Stimulated activated effector memory CD8-positive, alpha-beta T cell treated with anti-CD3 and anti-CD28 coated beads, Interleukin-12 subunit alpha, Interleukin-12 subunit beta, amount 100 ng/mL, for 72 hours (primary cell): ENCODE measurements around the gene UBAC2.

ENCODE experiments used
- ATAC-seq: fragments of 150-1000 bp; cut with Tn5 transposase; 2 replicates; pipeline ENCODE4 v1.10.0; 2021
- DNase-seq, 2 donors: peaks; one replicate each; pipeline ENCODE4 v3.0.0; 2021 to 2022; ENCODE audit warnings: low spot score in 2 of 2
- H3K27ac Mint-ChIP-seq: one replicate; pipeline ENCODE4 v1.8.0; 2022; ENCODE audit warnings: mild to moderate bottlenecking, mixed read lengths
- H3K36me3 Mint-ChIP-seq: one replicate; pipeline ENCODE4 v1.8.0; 2022; ENCODE audit warnings: mild to moderate bottlenecking, mixed read lengths
- H3K4me1 Mint-ChIP-seq: one replicate; pipeline ENCODE4 v1.8.0; 2022; ENCODE audit warnings: mixed read lengths
- H3K4me3 Mint-ChIP-seq: one replicate; pipeline ENCODE4 v1.8.0; 2022; ENCODE audit warnings: mild to moderate bottlenecking, mixed read lengths
- H3K9me3 Mint-ChIP-seq: one replicate; pipeline ENCODE4 v1.8.0; 2022; ENCODE audit warnings: mixed read lengths

The UBAC2 gene

DNA sequence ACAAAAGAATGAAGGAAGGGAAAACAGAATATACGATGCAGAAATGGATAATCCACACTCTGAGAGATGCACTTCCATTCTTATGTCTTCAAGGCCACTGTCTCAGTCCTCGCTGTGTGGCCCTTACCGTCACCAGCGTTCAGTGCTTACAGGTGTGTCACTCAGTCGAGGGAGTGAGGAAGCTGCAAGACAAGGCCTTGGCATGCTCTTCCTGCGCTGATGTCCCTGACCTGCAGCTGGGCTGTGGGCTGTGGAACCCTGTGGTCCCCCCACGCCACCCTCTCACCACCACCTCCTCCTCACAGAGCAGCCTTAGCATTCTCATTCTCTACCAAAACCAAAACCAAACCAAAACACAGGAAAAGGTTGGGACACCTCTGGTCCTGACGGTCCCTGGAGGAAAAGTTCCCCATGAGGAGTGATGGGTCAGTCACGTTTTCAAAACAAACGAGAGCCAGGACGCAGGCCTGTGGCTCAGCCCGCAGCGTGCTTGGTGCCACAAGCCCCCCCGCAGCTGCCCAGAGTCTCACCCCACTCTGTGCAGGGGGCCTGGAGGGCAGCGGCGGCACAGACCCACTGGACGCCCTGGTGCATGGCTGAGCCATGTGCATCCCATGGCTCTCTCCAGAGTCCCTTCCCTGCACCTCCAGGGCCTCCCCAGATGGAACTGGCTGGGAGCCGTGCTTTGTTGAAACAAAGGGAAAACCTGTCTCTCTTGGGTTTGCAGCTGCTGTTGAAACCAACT, 154.8 kb downstream of the UBAC2 start:
- peaks cover 62% of the 10 kb centered on the region for H3K36me3 Mint-ChIP-seq
- ATAC-seq = no peak
- peaks cover 100% of the 10 kb centered on the region for H3K4me1 Mint-ChIP-seq
- peak overlapping the region; percentile 98 for H3K27ac Mint-ChIP-seq
- no peaks in the 10 kb centered on the region for H3K9me3 Mint-ChIP-seq
- DNase-seq = peak in 1 of 2 donors; percentile 57
- peak overlapping the region; percentile 72 for H3K4me3 Mint-ChIP-seq

DNA sequence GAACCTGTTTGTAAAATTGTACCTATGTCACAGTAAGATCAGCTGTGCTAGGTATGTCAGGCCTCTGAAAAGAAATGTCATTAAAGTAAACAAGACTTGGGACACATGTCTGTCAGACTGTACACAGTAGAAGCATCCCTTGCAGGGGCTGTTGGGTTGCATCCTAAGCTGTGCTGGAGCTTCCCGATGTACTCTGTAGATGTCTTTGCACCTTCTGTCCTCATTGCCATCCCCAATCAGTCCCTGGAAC, 155.3 kb downstream of the UBAC2 start:
- no peak for ATAC-seq

DNA sequence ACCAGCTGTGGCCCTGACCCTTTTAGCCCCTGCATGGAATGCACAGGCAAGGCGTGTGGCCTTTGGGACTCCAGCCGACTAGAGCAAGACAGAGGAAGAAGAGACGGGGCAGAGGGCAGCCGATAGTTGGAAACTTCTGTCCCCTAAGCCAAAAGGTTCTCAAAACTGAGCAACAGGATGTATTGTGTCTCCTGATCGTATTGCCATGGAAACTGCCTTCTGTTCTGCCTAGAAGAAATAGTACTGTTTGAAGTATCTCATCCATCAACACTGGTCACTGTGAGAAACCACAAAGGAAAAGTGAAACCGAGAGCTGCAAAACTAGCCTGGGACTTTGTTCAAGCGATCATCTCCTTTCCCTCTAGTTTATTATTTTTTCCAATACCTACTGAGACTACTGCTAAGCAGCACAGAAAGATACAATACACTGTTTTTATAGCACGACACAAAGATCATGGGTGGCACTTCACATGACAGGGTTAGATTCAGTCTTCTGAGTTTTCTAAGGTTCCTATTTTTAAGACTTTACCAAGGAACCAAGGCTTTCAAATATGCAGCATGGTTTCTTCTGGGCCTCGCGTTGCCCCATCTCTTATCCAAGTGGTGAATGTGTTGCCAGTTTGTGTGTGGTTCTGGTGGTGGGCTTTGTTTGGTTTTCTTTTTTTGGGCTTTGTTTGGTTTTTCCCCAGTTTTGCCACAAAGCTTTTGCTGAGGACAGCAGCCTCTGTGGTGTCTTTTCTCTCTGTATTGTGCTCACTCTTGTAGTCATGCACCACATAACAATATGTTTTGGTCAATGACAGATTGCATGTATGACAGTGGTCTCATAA, 155.8 kb downstream of the UBAC2 start:
- H3K9me3 Mint-ChIP-seq = no peaks in the 10 kb centered on the region
- DNase-seq = peak in 1 of 2 donors; percentile 74
- peaks cover 67% of the 10 kb centered on the region for H3K36me3 Mint-ChIP-seq
- H3K27ac Mint-ChIP-seq = peak overlapping the region; percentile 98
- peaks cover 100% of the 10 kb centered on the region for H3K4me1 Mint-ChIP-seq
- peak; percentile 84 for ATAC-seq
- peak overlapping the region; percentile 72 for H3K4me3 Mint-ChIP-seq

More for the DNA sequence above, 155.3 kb downstream of the UBAC2 start:
- Mint-ChIP-seq H3K9me3 (no peaks in the 10 kb centered on the region), H3K4me1 (peaks cover 100% of the 10 kb centered on the region), H3K27ac (peak overlapping the region; percentile 98), H3K4me3 (peak overlapping the region; percentile 72), H3K36me3 (peaks cover 67% of the 10 kb centered on the region)
- no peak for DNase-seq

DNA sequence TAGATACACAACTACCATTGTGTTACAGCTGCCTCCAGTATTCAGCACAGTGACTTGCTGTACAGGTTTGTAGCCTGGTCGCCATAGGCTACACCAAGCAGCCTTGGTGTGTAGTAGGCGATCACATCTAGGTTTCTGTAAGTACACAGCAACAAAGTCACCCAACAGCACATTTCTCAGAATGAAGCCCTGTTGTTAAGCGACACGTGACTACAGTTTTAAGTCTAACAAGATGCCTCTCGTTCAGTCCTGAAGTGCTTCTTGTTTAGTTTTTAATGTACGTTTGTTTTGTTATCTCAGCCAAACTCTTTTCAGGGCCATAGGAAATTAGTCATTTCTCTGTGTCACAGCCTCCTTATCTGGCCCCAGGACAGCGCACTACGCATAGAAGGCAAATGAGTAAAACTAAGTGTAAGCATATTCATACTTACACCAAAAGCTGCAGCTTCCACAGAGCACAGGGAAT, 156.5 kb downstream of the UBAC2 start:
- Mint-ChIP-seq H3K4me3 (peak overlapping the region; percentile 72), H3K9me3 (no peaks in the 10 kb centered on the region), H3K36me3 (peaks cover 64% of the 10 kb centered on the region), H3K27ac (peak overlapping the region; percentile 98), H3K4me1 (peaks cover 98% of the 10 kb centered on the region)
- peak in 1 of 2 donors; percentile 86 for DNase-seq
- ATAC-seq = peak; percentile 88

DNA sequence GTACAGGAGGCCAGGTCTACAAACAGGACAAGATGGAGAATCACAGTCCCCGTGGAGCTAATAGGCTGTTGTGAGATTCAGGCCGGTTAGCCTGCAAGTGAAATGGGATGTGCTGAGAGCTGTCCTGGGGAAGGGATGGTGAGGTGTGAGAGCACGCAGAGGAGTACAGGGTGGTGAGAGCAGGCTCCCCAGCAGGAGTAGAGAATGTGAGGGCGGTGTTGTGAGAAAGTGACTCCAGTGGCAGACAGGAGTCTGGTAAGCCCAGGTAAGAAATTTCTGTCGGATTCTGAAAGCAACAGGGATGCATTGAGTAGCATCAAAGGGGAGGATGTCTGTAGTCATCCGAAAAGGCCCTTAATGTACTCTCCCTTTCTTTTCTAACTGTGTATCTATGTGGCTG, 157.3 kb downstream of the UBAC2 start:
- ATAC-seq (no peak), DNase-seq (peak in 1 of 2 donors; percentile 51)
- Mint-ChIP-seq H3K4me1 (peaks cover 98% of the 10 kb centered on the region), H3K9me3 (no peaks in the 10 kb centered on the region), H3K27ac (peak overlapping the region; percentile 98), H3K4me3 (peak overlapping the region; percentile 72), H3K36me3 (peaks cover 57% of the 10 kb centered on the region)

DNA sequence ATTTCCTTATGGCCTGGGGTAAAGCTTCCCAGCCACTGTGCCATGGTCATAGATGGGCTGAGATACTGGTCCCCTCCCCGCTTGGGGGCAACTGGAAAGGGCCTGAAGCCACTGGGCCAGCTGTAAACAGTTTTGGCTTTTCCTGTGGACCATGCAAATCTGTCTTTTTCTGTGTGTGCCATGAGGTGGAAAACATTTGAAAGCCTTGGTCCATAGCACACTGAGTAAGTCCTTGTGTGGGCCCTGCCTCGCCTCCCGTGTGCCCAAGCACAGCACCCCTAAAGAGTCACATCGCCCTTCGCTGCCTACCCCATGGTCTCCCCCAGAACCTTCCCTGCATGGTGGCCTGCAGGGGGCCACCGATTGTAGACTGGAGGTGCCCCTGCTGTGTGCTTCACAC, 158.9 kb downstream of the UBAC2 start:
- DNase-seq = no peak
- ATAC-seq = no peak
- no peak overlapping the region for H3K4me3 Mint-ChIP-seq
- H3K9me3 Mint-ChIP-seq = no peaks in the 10 kb centered on the region
- peaks cover 46% of the 10 kb centered on the region for H3K36me3 Mint-ChIP-seq
- peak overlapping the region; percentile 98 for H3K27ac Mint-ChIP-seq
- H3K4me1 Mint-ChIP-seq = peaks cover 96% of the 10 kb centered on the region

DNA sequence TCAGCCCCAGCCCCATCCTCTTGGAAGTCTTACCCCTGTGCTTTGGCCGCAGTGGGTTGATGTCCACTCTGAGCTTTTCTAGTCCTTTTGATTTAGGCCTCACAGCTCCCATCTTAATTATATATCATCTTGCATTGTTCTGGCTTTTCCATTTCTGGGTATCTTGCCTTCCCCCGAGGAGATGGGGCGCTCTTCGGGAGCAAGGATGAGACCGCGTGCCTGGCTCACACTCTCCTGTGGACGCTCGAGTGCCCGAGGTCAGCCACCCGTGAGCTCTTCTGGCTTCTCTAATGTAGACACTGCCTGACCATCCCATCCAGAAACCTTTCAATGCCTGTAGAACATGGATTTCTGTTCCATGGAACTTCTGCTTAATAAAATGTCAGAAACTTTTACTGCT, 160.0 kb downstream of the UBAC2 start:
- DNase-seq = no peak
- no peak for ATAC-seq
- Mint-ChIP-seq H3K36me3 (peaks cover 35% of the 10 kb centered on the region), H3K4me1 (peaks cover 85% of the 10 kb centered on the region), H3K4me3 (no peak overlapping the region), H3K27ac (peak overlapping the region; percentile 98), H3K9me3 (no peaks in the 10 kb centered on the region)

DNA sequence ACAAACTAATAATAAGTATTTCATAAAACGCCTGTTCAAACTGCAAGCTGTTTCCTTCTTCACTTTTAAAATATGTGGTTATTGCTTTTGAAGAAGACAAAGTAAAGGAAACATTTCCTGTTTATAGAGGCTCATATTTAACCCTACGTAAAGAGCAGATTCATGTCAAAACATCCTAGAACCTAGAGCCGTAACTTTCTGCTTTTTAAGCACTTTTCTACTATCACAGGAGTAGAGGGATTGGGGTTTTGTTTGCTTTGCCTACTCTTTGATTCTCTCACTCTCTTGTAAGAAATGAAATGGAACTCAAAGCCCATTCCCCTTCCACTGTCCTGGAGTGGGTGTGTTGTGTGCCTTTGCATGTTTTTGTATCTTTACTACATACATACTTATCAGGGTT, 160.5 kb downstream of the UBAC2 start:
- ATAC-seq = no peak
- peak overlapping the region; percentile 16 for H3K4me3 Mint-ChIP-seq
- no peak for DNase-seq
- H3K4me1 Mint-ChIP-seq = peaks cover 85% of the 10 kb centered on the region
- no peaks in the 10 kb centered on the region for H3K9me3 Mint-ChIP-seq
- peak overlapping the region; percentile 98 for H3K27ac Mint-ChIP-seq
- peaks cover 35% of the 10 kb centered on the region for H3K36me3 Mint-ChIP-seq

DNA sequence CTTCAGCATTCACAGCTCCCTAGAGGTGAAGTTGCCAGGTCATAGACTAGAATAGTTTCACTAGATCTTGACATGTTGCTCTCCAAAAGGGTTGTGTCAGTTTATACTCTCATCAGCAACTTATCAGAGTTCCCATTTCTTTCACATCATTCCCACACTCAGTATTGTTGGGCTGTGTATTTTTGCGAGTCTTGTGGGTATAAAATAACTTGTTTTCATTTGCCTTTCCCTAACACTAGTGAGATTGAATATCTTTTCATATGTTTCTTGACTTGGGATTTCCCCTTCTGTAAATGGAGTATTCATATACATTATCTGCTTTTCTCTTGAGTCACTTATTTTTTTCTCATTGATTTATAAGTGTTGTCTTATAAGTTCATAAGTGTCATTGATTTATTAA, 161.7 kb downstream of the UBAC2 start:
- no peak for DNase-seq
- peak; percentile 44 for ATAC-seq
- Mint-ChIP-seq H3K27ac (no peak overlapping the region), H3K4me3 (no peak overlapping the region), H3K9me3 (no peaks in the 10 kb centered on the region), H3K36me3 (peaks cover 28% of the 10 kb centered on the region), H3K4me1 (peaks cover 85% of the 10 kb centered on the region)

DNA sequence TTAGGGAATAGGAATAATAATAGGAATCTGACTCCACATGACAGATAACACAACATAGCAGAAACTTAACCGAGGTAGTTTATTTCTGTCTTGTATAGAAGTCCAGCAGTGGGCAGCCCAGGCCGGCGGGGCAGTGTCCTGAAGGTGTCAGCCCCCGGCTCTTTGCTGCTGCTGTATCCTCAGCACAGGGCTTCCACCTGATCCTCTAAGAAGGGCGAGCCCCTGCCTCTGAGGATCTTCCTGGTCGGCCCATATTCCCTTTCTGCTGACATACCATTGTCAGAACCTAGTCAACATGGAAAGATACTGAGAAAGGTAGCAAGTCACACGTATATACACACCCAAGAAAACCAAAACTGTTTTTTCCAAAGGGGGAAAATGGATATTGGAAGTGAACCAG, 162.7 kb downstream of the UBAC2 start:
- Mint-ChIP-seq H3K36me3 (peaks cover 33% of the 10 kb centered on the region), H3K9me3 (no peaks in the 10 kb centered on the region), H3K4me3 (no peak overlapping the region), H3K4me1 (peaks cover 85% of the 10 kb centered on the region), H3K27ac (peak overlapping the region; percentile 38)
- no peak for ATAC-seq
- DNase-seq = no peak

DNA sequence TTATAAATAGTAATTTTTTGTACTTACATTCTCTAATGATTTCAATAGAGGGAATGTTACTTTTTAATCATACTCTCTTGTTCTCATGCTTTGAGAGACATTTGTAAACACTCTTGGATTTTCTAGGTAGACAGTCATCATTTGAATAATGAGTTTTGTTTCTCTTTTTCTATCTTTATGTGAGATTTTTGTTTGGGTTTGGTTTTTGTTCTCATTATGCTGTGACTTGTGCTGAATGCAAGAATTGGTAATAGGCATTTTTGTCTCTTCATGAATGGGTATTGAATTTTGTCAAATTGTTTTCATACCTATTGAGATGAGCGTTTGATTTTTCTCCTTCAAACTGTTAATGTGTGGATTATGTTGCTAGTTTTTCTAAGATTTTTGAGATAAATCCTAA, 163.3 kb downstream of the UBAC2 start:
- H3K9me3 Mint-ChIP-seq = no peaks in the 10 kb centered on the region
- H3K36me3 Mint-ChIP-seq = peaks cover 38% of the 10 kb centered on the region
- ATAC-seq (no peak), DNase-seq (no peak)
- H3K27ac Mint-ChIP-seq = peak overlapping the region; percentile 38
- H3K4me1 Mint-ChIP-seq = peaks cover 84% of the 10 kb centered on the region
- no peak overlapping the region for H3K4me3 Mint-ChIP-seq

DNA sequence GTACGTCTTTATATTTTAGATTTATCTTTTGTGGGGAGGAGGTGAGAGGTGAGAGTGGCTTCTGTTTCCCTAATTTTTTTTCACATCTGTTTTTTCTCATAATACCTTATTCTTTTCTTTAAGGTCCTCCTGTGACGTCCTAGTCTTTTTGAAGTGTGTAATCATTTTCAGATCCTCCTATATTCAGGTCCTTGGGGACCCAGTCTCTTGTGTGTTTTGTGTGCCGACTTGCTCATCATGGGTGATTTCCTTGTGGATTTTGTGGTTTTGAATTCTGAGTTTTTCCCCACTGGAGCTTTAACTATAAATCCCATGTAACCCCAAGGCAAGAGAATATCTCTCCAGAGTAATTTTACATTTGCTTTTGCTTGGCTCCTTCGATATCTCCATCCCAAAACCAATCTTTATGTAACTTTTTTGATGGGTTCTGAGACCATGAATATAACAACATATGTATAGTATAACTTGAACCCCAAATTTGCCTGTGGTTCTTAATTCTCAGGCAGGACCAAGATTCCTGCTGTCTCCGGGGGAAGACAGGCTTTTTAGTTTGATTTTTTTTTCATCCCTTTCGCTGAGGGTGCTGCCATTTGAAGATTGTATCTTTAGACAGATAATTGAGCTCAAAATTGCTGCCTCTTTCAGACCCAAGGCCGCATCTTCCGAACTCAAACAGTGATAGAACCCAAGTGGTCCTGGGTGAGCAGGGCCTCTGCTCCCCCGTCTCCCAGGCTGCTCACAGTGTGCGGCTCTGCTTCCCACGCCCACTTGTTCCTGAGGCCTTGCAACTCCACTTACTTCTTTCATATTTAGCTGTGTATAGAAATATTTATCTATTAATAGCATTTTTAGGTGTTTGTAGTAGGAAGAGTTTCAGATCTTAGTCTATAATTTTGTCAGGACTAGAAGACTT, 165.7 kb downstream of the UBAC2 start:
- H3K4me3 Mint-ChIP-seq = peak overlapping the region; percentile 56
- ATAC-seq (no peak), DNase-seq (no peak)
- no peaks in the 10 kb centered on the region for H3K9me3 Mint-ChIP-seq
- H3K27ac Mint-ChIP-seq = peak overlapping the region; percentile 11
- peaks cover 38% of the 10 kb centered on the region for H3K36me3 Mint-ChIP-seq
- peaks cover 74% of the 10 kb centered on the region for H3K4me1 Mint-ChIP-seq

DNA sequence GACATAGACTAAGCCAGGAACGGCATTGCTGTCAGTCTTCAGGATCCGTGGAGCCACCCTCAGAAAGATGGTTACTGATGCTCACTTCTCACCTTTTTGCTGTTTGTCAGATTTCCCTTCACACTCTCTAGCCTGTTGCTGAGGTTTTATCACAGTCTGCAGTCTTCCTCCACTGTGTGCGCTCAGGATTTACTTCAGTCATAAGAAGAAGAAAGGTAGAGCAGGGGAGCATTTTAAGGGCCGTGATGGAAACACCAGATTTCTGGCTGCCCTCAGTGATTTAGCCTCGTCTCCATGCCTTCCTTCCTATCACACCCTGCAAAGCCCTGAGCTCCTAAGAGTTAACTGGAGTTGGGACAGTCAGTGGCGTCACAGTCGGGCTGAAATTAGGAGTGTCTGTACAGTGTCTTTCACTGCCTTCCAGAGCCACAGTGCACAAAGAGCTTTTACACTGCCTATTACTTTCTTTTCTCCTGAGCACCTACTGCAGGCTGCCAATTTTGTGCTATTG, 166.5 kb downstream of the UBAC2 start:
- DNase-seq (no peak), ATAC-seq (peak; percentile 68)
- Mint-ChIP-seq H3K4me1 (peaks cover 73% of the 10 kb centered on the region), H3K36me3 (peaks cover 38% of the 10 kb centered on the region), H3K4me3 (peak overlapping the region; percentile 56), H3K27ac (peak overlapping the region; percentile 53), H3K9me3 (no peaks in the 10 kb centered on the region)

DNA sequence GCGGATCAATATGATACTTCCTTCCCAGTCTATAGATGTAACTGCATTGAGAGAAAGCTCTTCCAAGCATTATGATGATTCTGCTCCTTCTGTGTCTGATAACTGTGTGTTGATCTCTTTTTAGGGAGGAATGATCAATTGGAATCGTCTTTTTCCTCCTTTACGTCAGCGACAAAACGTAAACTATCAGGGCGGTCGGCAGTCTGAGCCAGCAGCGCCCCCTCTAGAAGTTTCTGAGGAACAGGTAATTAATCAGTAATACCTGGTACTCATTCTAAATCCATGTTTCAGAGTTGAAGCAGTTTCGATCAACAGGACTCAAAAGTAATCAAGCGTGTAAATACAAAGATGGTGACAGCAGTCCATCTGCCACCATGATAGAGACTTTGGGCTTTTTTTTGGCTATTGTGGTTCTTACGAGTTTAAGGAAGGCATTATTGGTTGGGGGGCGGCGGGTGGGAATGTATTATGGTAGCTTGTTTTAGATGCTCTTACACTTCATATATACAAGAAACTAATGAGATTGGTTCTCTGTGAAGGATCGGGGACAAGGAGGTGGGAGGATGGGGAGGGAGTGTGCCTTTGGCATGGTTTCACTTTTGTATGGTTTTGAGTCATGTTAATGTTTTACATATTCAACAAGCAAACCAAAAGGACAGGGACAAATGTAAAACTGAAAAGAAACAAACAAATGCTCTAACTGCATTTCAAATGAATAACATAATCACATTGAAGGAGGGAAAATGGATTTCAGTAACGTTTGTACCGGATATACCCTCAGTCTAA, 167.2 kb downstream of the UBAC2 start:
- no peak for DNase-seq
- Mint-ChIP-seq H3K9me3 (no peaks in the 10 kb centered on the region), H3K27ac (peak overlapping the region; percentile 53), H3K36me3 (peaks cover 38% of the 10 kb centered on the region), H3K4me3 (peak overlapping the region; percentile 56), H3K4me1 (peaks cover 71% of the 10 kb centered on the region)
- ATAC-seq = no peak
